Heart right ventricle (tissue), 16 donors: ENCODE data around the gene P2RY8. TPM values are rescaled to one million over a fixed set of nuclear protein-coding genes. Genes with fewer than 3 reads are reported as not detected.

Experiments used
- ATAC-seq, 8 donors: fragments of 200-7000 bp; cut with Tn5 transposase; one replicate each; pipeline ENCODE4 v1.9.1; 2020; ENCODE audit warnings: mild to moderate bottlenecking in 8 of 8, moderate library complexity in 8 of 8, moderate number of reproducible peaks in 1 of 8
- DNase-seq, 2 donors: peaks; one replicate each; pipeline ENCODE4 v3.0.0-alpha.2; 2020
- H3K27ac ChIP-seq, 10 donors: fragments of 200-600 bp; sonication (generic) in 2 of 10; one replicate each; pipeline versions ENCODE4 v1.5.0 to v1.8.0; 2020 to 2022; ENCODE audit warnings: mild to moderate bottlenecking in 3 of 10
- H3K27me3 ChIP-seq, 7 donors: fragments of 200-600 bp; one replicate each; pipeline ENCODE4 v1.8.0; 2021 to 2022; ENCODE audit warnings: mild to moderate bottlenecking in 2 of 7
- H3K36me3 ChIP-seq, 9 donors: fragments of 200-600 bp; sonication (generic) in 1 of 9; one replicate each; pipeline versions ENCODE4 v1.5.0 to v1.8.0; 2020 to 2022; ENCODE audit warnings: mild to moderate bottlenecking in 2 of 9
- H3K4me1 ChIP-seq, 9 donors: fragments of 200-600 bp; sonication (generic) in 1 of 9; one replicate each; pipeline versions ENCODE4 v1.5.0 to v1.8.0; 2020 to 2022; ENCODE audit warnings: mild to moderate bottlenecking in 4 of 9
- H3K4me3 ChIP-seq, 10 donors: fragments of 200-600 bp; sonication (generic) in 2 of 10; one replicate each; pipeline versions ENCODE4 v1.5.0 to v1.8.0; 2020 to 2022; ENCODE audit warnings: mild to moderate bottlenecking in 7 of 10, moderate library complexity in 2 of 10
- H3K9me3 ChIP-seq, 11 donors: fragments of 200-600 bp in 10 of 11; sonication (generic) in 2 of 11; one replicate each; pipeline versions ENCODE4 v1.5.0 to v1.8.0; 2013 to 2022; ENCODE audit warnings: mild to moderate bottlenecking in 2 of 11, control low read depth in 1 of 11, moderate library complexity in 1 of 11
- WGBS, 2 donors: extraction: QIAGEN DNeasy Blood & Tissue Kit; methylation state at CpG; one replicate each; pipeline ENCODE4 v1.1.7; 2013; ENCODE audit warnings: inconsistent platforms in 1 of 2; 5-methylcytosine and 5-hydroxymethylcytosine counted together
- intact Hi-C, 10 donors: fragments of 100-400 bp; cut with DNase I; formaldehyde crosslinking; loops; one replicate each; pipeline versions ENCODE4 v1.11.1 to v1.14.2; 2022
- polyA plus RNA-seq, 2 donors: library from polyadenylated mRNA; stranded (reverse); fragments of 200-250 nt; gene quantifications; one replicate each; pipeline ENCODE4 v1.2.3, GENCODE V29; 2013
- total RNA-seq, 10 donors: library from RNA; stranded (reverse); fragmentation: NEBNext Ultra II Directional in 3 of 10; extraction: Animal tissue kit (Norgen Biotek cat#: 25700) in 3 of 10; gene quantifications; one replicate each; pipeline versions ENCODE4 v1.2.1 to v1.2.4, GENCODE V29; 2021 to 2023
- TF ChIP-seq, protein P1 (sequence below), 9 donors: fragments of 200-600 bp; sonication (generic) in 2 of 9; IDR thresholded peaks; one replicate each; pipeline versions ENCODE4 v1.5.0 to v1.8.0; 2021 to 2022; ENCODE audit warnings: antibody characterized with exemption in 9 of 9, mild to moderate bottlenecking in 5 of 9, moderate library complexity in 1 of 9
- donor health status: Arrhythmogenic right ventricular cardiomyopathy.
- donor health status: ischemic (EF 13 %, LVEDD 7.1; RV severe dilation, severe dysfunction).
- donor health status: healthy with polysubstance abuse.
- donor health status: DM: no; HTN: yes; CAD: no.
- donor health status: DM: no; HTN: no; CAD: no.
- donor health status: ischemic (EF 25% LVEDD 6.9; RV normal size, moderate dysfunction).
- donor health status: ischemic (EF 25% LVEDD 5.7; RV mildly dilated, moderate dysfunction).
- donor health status: healthy.
- donor health status: DM: yes; HTN: yes; CAD: no.
- donor health status: Ischemic cardiomyopathy.
- donor health status: ischemic (EF 35%, LVEDD 5.7; RV mildly dilated, moderate dysfunction).
- donor health status: nonischemic (EF 11% LVEDD 7.7; RV severe dilation, severe dysfunction).
- donor health status: DM: yes; HTN: yes; CAD: no.
- donor health status: PGD.
- donor health status: ischemic (EF 29% LVEDD 5.4; RV normal size, mild dysfunction).
- donor health status: nonischemic (EF 23%, LVEDD 6.1; RV moderate dilation, normal function).

Gene P2RY8
- total and polyA plus RNA-seq, 12 donors: 1.0 to 6.7 (median 4.0) TPM

DNA sequence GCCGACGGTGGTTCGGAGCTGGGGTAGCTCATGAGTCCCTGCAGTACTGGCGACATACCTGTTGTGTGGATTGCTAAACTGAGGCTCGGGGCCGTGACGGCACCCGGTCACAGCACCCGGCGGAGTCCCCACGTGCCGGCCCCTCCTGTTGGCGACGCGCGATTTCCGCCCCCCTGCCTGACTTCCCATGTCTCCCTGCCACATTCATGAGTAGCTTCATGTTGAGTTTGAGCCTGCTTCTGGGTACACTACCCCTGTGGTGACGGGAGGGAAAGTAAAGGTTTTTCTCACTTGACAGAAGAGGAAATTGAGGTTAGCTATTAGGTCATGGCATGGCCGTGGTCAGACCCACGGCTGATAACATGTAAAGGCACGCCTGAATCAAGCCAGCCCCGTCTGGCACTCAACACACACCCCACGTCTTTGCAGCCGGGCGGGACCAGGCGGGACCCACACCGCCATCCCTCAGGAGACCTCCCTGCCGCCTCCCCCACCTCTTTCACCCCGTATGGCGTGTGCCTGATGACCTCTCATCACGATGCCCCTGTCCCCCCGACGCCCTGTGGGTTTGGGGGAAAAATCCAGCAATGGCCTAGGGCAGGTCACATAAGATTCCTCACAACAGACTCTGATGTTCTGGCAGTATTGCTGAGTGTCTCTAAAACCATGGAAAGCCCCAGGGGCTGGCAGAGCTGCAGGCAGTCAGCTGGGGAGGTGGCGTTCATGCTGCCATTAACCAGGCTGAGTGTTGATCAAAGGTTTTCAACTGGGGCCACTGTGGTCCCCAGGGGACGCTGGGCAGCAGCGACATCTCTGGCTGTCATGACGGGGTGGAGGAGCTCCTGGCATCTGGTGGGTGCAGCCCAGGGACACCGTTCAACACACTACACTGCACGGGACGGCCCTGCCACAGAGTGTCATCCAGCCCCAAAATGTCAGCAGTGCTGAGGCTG lies 29.2 kb downstream of the P2RY8 start:
- Histone ChIP-seq H3K4me1 (peaks cover 0 to 45% (median 5%) of the 10 kb centered on the region in 9 donors), H3K27ac (peak overlapping the region in 2 of 10 donors; percentile 57 to 90), H3K4me3 (no peak overlapping the region), H3K9me3 (peaks cover 0 to 18% (median 0%) of the 10 kb centered on the region in 11 donors), H3K36me3 (no peaks in the 10 kb centered on the region), H3K27me3 (no peaks in the 10 kb centered on the region)
- TF ChIP-seq, protein P1, sequence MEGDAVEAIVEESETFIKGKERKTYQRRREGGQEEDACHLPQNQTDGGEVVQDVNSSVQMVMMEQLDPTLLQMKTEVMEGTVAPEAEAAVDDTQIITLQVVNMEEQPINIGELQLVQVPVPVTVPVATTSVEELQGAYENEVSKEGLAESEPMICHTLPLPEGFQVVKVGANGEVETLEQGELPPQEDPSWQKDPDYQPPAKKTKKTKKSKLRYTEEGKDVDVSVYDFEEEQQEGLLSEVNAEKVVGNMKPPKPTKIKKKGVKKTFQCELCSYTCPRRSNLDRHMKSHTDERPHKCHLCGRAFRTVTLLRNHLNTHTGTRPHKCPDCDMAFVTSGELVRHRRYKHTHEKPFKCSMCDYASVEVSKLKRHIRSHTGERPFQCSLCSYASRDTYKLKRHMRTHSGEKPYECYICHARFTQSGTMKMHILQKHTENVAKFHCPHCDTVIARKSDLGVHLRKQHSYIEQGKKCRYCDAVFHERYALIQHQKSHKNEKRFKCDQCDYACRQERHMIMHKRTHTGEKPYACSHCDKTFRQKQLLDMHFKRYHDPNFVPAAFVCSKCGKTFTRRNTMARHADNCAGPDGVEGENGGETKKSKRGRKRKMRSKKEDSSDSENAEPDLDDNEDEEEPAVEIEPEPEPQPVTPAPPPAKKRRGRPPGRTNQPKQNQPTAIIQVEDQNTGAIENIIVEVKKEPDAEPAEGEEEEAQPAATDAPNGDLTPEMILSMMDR (IDR thresholded peaks at IDR 0.05): no peak
- DNase-seq (no peak), ATAC-seq (peak in 2 of 8 donors; percentile 17 to 35)
- intact Hi-C loops: no loop called here
- WGBS, 2 donors: 70 to 90% methylated on average over 40 of the region's 40 CpGs

DNA sequence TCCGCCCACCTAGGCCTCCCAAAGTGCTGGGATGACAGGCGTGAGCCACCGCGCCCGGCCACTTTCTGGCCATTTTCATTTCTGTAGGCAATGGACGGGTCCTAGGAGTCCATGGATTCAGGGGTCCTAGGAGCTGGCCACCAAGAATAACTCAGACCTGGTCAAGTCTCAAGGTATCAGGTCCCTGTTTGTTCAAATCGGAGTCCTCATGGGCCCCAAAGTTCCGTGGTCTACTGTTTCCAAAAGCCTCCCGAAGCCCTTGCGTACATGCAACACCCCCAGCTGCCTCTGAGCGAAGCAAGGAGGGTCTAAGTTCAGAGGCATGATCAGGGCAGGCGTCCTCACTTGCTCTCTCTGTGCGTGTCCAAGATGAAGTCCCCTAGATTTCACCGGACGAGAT lies 30.1 kb downstream of the P2RY8 start:
- TF ChIP-seq, protein P1 (IDR thresholded peaks at IDR 0.05): no peak
- 71 to 82% methylated on average over 14 to 15 of the region's 15 CpGs for WGBS, 2 donors
- Histone ChIP-seq H3K27me3 (no peaks in the 10 kb centered on the region), H3K36me3 (no peaks in the 10 kb centered on the region), H3K4me1 (peaks cover 0 to 52% (median 6%) of the 10 kb centered on the region in 9 donors), H3K27ac (peak overlapping the region in 1 of 10 donors; percentile 90), H3K9me3 (peaks cover 0 to 12% (median 0%) of the 10 kb centered on the region in 11 donors), H3K4me3 (no peak overlapping the region)
- DNase-seq: no peak
- intact Hi-C loops: no loop called here
- no peak for ATAC-seq

DNA sequence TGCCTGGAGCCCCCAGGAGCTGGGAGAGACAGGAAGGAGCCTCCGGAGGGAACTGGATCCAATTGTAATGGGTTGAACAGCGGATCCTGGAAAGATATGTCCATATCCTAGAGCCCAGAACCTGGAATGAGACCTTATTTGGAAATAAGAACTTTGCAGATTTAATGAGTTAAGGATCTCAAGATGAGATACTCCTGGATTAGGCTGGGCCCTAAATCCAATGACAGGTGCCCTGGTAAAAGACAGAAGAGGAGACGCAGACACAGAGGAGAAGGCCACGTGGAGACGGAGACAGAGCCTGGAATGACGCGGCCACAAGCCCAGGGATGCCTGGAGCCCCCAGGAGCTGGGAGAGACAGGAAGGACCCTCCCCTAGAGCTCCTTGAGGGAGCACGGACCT lies 34.1 kb downstream of the P2RY8 start:
- no peaks in the 10 kb centered on the region for H3K36me3 ChIP-seq
- intact Hi-C loops: loop anchor here in 1 of 10 donors (5.0 kb wide), 1 partner anchor 34 kb away; the partner anchor contains the start of gene P2RY8
- ATAC-seq: no peak
- no peaks in the 10 kb centered on the region for H3K27me3 ChIP-seq
- H3K9me3 ChIP-seq: no peaks in the 10 kb centered on the region
- peaks cover 0 to 52% (median 21%) of the 10 kb centered on the region in 9 donors for H3K4me1 ChIP-seq
- TF ChIP-seq, protein P1 (IDR thresholded peaks at IDR 0.05): no peak
- H3K27ac ChIP-seq: peak overlapping the region in 6 of 10 donors; percentile 41 to 90 (median 83)
- no peak for DNase-seq
- 82 to 86% methylated on average over 8 of the region's 8 CpGs for WGBS, 2 donors
- no peak overlapping the region for H3K4me3 ChIP-seq

DNA sequence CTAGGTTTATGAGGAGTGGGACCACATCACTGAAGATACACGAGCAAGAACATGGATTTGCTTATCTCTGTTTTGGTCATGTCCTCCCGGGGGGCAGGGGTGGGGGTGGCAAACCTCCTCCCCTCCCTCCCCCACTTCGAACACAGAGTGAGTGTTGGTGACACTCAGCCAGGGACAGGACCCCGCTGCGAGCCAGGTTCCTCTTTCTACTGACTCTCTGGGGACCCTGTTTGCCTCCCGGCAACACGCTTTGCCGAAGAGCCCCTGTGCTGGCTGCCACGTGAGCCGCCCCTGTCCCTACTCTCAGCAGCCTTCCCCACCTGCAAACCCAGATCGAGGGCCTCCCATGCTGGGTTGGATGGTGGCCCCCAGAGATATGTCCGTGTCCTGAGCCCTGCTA lies 34.7 kb downstream of the P2RY8 start:
- Histone ChIP-seq H3K27me3 (no peaks in the 10 kb centered on the region), H3K27ac (peak overlapping the region in 7 of 10 donors; percentile 23 to 90 (median 82)), H3K36me3 (no peaks in the 10 kb centered on the region), H3K9me3 (no peaks in the 10 kb centered on the region), H3K4me3 (no peak overlapping the region), H3K4me1 (peaks cover 0 to 46% (median 21%) of the 10 kb centered on the region in 9 donors)
- 53 to 55% methylated on average over 12 of the region's 12 CpGs for WGBS, 2 donors
- no peak for ATAC-seq
- intact Hi-C loops: loop anchor here in 1 of 10 donors (5.0 kb wide), 1 partner anchor 35 kb away; the partner anchor contains the start of gene P2RY8
- DNase-seq: no peak
- TF ChIP-seq, protein P1 (IDR thresholded peaks at IDR 0.05): no peak
